Measurements from ENCODE around the gene IL33.

IL33 gene

GRCh38 chr9:6305954-6306563 is 90.5 kb downstream of the IL33 start:
- no peak for DNase-seq

Measured in amniotic stem cell (primary cell).